Measurements from ENCODE around the gene SURF6. TPM values are rescaled to one million over a fixed set of nuclear protein-coding genes. Genes with fewer than 3 reads are reported as not detected.

Gene SURF6
- total RNA-seq, 1 experiment from 2014 or later, result 5.6 TPM

DNA sequence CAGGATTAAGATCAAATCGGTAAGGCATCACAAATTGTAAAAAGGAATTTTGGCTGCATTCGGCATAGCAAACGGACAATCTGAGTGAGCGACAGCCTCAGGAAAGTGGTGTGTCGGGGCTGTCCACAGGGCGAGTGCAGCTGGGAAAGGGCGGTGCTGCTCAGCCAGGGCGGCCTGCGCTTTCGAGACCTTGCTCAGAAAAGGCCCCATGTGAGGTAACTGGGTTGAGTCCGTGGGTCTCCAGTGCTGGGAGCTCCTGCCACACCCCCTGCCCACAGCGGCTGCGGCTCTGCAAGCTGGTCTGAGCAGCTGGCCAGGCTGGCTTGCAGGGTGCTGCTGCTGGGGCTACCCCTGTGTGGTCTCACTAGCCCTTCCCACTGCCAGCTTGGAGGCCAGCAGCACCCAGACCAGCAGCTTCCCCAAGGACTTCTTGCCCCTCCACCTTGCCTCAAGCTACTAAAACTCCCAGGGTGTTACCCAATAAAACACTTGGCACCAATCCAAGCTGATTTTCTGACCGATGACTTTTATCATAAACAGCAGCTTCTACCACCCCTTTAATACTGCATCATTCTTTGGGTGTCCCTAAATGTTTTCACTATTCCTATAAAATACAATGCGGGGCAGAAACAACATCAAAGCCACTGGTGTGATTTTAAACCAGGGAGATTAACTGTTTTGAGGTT lies 26.5 kb upstream of the SURF6 start:
- H3K36me3 ChIP-seq (ENCODE audit: insufficient read depth, low read length), result peaks cover 22% of the 10 kb centered on the region; the same call in 1 of the 2 replicates
- H3K9me3 ChIP-seq (ENCODE audit: low read length), result no peaks in the 10 kb centered on the region
- peaks cover 9% of the 10 kb centered on the region for H3K79me2 ChIP-seq (ENCODE audit: low read length)
- no peak overlapping the region for H3K4me3 ChIP-seq (ENCODE audit: low read length)
- H3K4me2 ChIP-seq (ENCODE audit: low read depth, low read length, poor library complexity, severe bottlenecking), result no peak overlapping the region
- H3K4me1 ChIP-seq (ENCODE audit: low read length), result peaks cover 9% of the 10 kb centered on the region
- peaks cover 9% of the 10 kb centered on the region; the same call in 1 of the 2 replicates for H4K20me1 ChIP-seq (ENCODE audit: insufficient read depth, low read depth, low read length)
- H3K9me2 ChIP-seq (replicated peaks; ENCODE audit: insufficient read depth, low read length), result no peaks in the 10 kb centered on the region
- no peaks in the 10 kb centered on the region for H3K27me3 ChIP-seq (ENCODE audit: low read length)
- no peak for DNase-seq
- H2AFZ ChIP-seq (ENCODE audit: low read length), result no peak overlapping the region
- no peak overlapping the region for H3K9ac ChIP-seq (ENCODE audit: low read length)
- no peak overlapping the region for H3K27ac ChIP-seq (ENCODE audit: low read length)

DNA sequence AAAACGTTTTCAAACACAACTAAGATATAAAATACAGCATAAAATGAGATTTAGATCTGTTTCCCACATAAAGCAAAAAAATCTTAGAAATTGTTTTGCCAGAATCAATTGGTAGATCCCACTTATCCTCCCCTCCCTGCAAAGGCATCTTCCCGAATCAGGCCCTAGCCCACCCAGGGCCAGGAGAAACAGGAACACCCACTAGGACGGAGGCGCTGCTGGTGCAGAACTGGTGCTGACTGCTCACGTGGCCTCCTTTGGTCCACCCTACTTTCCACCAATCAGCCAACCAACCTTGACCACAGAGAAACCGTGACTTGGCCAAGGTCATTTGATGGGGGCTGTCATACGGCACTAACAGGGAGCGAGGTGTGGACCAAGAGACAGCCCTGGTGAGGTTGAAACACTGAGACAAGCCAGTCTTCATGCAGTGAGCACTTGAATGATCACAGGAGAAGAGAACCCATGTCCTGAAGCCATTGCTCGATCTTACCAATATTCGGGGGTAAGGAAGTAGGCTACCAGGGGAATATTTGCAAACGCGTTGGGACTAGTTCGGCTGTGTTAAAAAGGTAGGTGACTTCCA lies 25.6 kb upstream of the SURF6 start:
- Histone ChIP-seq H3K9me3 (ENCODE audit: low read length) (no peaks in the 10 kb centered on the region), H3K9ac (ENCODE audit: low read length) (no peak overlapping the region), H3K9me2 (replicated peaks; ENCODE audit: insufficient read depth, low read length) (no peaks in the 10 kb centered on the region), H3K36me3 (ENCODE audit: insufficient read depth, low read length) (peaks cover 22% of the 10 kb centered on the region; the same call in 1 of the 2 replicates), H3K4me2 (ENCODE audit: low read depth, low read length, poor library complexity, severe bottlenecking) (no peak overlapping the region), H3K27ac (ENCODE audit: low read length) (no peak overlapping the region), H2AFZ (ENCODE audit: low read length) (no peak overlapping the region), H3K4me3 (ENCODE audit: low read length) (no peak overlapping the region), H3K27me3 (ENCODE audit: low read length) (no peaks in the 10 kb centered on the region), H3K4me1 (ENCODE audit: low read length) (peaks cover 14% of the 10 kb centered on the region), H3K79me2 (ENCODE audit: low read length) (peaks cover 16% of the 10 kb centered on the region), H4K20me1 (ENCODE audit: insufficient read depth, low read depth, low read length) (0 out of 2 replicates have a peak, but pooled peaks cover 2% of the 10 kb centered on the region)
- no peak for DNase-seq

DNA sequence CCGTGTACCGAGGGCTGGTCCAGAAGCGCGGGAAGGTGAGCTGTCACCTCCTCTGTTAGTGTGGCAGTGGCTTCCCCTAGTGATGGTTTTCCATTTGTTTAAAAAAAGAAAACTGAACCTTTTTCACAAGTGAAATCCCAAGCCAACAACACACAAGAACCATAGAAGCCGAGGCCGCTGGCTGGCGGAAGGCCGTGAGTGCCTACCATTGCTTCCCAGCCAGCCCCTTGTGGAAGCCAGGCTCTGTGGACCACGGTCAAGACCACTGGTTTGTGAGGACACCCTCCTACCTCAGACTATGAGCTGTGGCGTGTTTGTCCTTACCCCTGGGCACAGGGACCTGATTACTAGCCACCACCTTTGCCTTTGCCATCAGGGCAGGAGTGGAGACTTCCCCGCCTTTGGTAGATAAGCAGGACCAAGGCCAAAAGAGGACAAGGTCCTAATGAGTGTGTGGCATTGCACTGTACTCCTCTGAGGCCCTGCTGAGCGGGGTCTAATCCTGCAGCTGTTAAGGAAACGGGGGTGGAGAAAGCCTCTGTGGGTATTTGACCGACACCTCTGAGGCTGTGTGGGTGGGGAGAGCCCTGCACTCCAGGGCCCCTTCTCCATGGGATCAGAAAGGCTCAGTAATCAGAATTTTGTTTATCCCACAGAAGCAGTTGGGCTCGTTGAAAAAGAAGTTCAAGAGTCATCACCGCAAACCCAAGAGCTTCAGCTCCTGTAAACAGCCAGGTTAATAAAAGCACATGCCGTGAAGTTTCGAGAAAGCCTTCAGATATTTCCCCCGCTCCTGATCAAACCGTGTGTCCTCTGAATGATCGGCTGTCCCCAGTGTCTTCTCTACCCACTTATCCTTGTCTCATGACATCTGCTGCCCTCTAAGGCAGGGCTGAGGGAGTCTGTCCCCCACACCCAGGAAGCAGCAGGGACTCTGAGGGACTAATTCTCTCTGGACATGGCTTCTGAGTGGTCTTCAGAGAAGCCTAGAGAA lies 24.7 kb upstream of the SURF6 start:
- H2AFZ ChIP-seq (ENCODE audit: low read length), result no peak overlapping the region
- DNase-seq, result no peak
- H3K9me3 ChIP-seq (ENCODE audit: low read length), result no peaks in the 10 kb centered on the region
- no peaks in the 10 kb centered on the region for H3K27me3 ChIP-seq (ENCODE audit: low read length)
- no peak overlapping the region for H3K4me2 ChIP-seq (ENCODE audit: low read depth, low read length, poor library complexity, severe bottlenecking)
- H3K4me3 ChIP-seq (ENCODE audit: low read length), result no peak overlapping the region
- H3K9ac ChIP-seq (ENCODE audit: low read length), result no peak overlapping the region
- H3K79me2 ChIP-seq (ENCODE audit: low read length), result peaks cover 20% of the 10 kb centered on the region
- H3K36me3 ChIP-seq (ENCODE audit: insufficient read depth, low read length), result peaks cover 20% of the 10 kb centered on the region; the same call in 1 of the 2 replicates
- no peak overlapping the region for H3K27ac ChIP-seq (ENCODE audit: low read length)
- H3K9me2 ChIP-seq (replicated peaks; ENCODE audit: insufficient read depth, low read length), result no peaks in the 10 kb centered on the region
- 0 out of 2 replicates have a peak, but pooled peaks cover 2% of the 10 kb centered on the region for H4K20me1 ChIP-seq (ENCODE audit: insufficient read depth, low read depth, low read length)
- peaks cover 14% of the 10 kb centered on the region for H3K4me1 ChIP-seq (ENCODE audit: low read length)

DNA sequence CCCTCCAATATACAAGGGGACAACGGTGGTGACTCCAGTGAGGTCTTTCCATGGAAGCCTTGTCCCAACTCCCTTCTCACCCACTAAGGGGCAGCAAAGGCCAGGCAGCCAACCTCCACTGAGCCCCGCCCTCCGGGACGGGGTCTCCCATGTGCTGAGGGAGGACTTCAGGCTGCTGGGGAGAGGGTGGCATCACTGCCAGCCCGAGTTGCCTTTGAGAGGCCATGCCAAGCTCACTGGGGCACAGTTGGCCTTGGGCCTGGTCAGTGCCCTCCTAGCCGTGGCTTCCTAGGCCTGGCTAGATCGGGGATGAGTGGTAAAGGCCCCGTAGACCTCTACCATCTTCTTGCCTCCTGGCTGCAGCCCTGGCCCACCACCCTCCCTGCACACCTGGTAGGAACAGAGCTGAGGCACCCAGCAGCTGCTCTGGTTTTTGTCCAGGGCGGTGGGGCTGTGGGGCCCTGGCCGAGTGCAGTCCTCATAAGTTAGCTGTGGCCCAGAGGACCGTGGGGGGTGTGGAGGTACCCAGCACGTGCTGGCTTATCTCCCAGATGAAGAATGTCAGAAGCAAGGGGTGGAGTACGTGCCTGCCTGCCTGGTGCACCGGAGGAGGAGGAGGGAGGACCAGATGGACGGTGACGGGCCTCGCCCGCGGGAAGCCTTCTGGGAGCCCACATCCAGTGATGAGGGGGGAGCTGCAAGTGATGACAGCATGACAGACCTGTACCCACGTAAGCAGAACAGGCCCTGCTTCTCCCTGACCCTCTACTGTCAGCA lies 23.6 kb upstream of the SURF6 start:
- peaks cover 20% of the 10 kb centered on the region for H3K79me2 ChIP-seq (ENCODE audit: low read length)
- no peaks in the 10 kb centered on the region for H3K27me3 ChIP-seq (ENCODE audit: low read length)
- peaks cover 25% of the 10 kb centered on the region for H3K4me1 ChIP-seq (ENCODE audit: low read length)
- peaks cover 19% of the 10 kb centered on the region; the same call in 1 of the 2 replicates for H3K36me3 ChIP-seq (ENCODE audit: insufficient read depth, low read length)
- no peak overlapping the region for H2AFZ ChIP-seq (ENCODE audit: low read length)
- H3K9me2 ChIP-seq (replicated peaks; ENCODE audit: insufficient read depth, low read length), result no peaks in the 10 kb centered on the region
- DNase-seq, result no peak
- no peak overlapping the region for H3K9ac ChIP-seq (ENCODE audit: low read length)
- H3K27ac ChIP-seq (ENCODE audit: low read length), result no peak overlapping the region
- no peak overlapping the region for H3K4me3 ChIP-seq (ENCODE audit: low read length)
- H4K20me1 ChIP-seq (ENCODE audit: insufficient read depth, low read depth, low read length), result 0 out of 2 replicates have a peak, but pooled peaks cover 2% of the 10 kb centered on the region
- H3K9me3 ChIP-seq (ENCODE audit: low read length), result no peaks in the 10 kb centered on the region
- no peak overlapping the region for H3K4me2 ChIP-seq (ENCODE audit: low read depth, low read length, poor library complexity, severe bottlenecking)

DNA sequence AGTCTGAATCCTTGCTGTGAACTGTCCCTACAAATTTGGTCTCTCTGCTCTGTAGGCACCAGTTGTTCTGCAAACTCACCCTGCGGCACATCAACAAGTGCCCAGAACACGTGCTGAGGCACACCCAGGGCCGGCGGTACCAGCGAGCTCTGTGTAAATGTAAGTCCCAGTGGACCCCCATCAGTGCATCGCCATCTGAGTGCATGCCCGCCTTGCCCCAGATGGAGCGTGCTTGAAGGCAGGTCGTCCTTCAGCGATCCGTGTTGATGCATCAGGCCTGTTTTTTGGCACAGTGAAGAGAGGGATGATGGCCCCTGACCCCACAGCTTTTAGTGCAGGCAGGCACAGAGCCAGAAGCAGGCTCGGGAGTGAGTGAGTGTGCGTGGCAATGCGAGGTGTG lies 21.7 kb upstream of the SURF6 start:
- Histone ChIP-seq H3K27ac (ENCODE audit: low read length) (no peak overlapping the region), H3K9ac (ENCODE audit: low read length) (peak overlapping the region; percentile 87), H3K9me3 (ENCODE audit: low read length) (no peaks in the 10 kb centered on the region), H3K4me3 (ENCODE audit: low read length) (peak overlapping the region; percentile 93), H3K9me2 (replicated peaks; ENCODE audit: insufficient read depth, low read length) (no peaks in the 10 kb centered on the region), H3K79me2 (ENCODE audit: low read length) (peaks cover 20% of the 10 kb centered on the region), H4K20me1 (ENCODE audit: insufficient read depth, low read depth, low read length) (0 out of 2 replicates have a peak, but pooled peaks cover under 1% of the 10 kb centered on the region), H3K36me3 (ENCODE audit: insufficient read depth, low read length) (peaks cover 10% of the 10 kb centered on the region; the same call in 1 of the 2 replicates), H3K27me3 (ENCODE audit: low read length) (no peaks in the 10 kb centered on the region), H3K4me2 (ENCODE audit: low read depth, low read length, poor library complexity, severe bottlenecking) (peak overlapping the region; percentile 82), H2AFZ (ENCODE audit: low read length) (no peak overlapping the region), H3K4me1 (ENCODE audit: low read length) (peaks cover 40% of the 10 kb centered on the region)
- no peak for DNase-seq

DNA sequence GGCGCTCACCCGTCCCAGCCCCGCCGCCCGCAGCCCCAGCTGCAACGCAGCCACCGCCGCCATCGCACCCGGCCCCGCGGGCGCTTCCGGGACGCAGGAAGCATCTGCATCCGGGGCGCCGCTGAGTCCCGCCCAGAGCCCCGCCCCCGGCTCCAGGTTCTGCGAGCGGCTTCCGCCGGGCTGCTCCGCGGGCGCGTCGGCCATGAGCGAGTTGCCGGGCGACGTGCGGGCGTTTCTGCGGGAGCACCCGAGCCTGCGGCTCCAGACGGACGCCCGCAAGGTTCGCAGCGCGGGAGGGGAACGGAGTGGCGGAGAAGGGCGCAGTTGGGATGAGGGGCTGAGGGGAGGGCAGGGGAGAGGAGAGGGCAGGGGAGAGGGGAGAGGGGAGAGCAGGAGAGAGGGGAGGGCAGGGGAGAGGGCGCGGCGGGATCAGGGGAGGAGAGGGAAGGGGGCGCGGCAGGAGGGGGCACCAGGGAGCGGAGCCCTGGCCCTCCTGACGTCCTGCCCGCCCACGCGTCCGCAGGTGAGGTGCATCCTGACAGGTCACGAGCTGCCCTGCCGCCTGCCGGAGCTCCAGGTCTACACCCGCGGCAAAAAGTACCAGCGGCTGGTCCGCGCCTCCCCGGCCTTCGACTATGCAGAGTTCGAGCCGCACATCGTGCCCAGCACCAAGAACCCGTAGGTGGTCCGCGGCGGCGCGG lies 20.6 kb upstream of the SURF6 start, which contains the start of the genes SURF1 and SURF2:
TSS of gene SURF1 (minus strand) at position 97 of the 701 bp plus-strand sequence. CDS start at position 63, 34 bp downstream.
TSS of gene SURF2 (plus strand) at position 160 of the 701 bp plus-strand sequence. CDS start at position 203, 43 bp downstream.
- peak; percentile 96 for DNase-seq
- peaks cover 12% of the 10 kb centered on the region for H3K36me3 ChIP-seq (ENCODE audit: insufficient read depth, low read length)
- H4K20me1 ChIP-seq (ENCODE audit: insufficient read depth, low read depth, low read length), result 0 out of 2 replicates have a peak, but pooled peaks cover 3% of the 10 kb centered on the region
- peak within 1 kb of the TSS; percentile 93 for H3K4me3 ChIP-seq (ENCODE audit: low read length)
- peaks cover 42% of the 10 kb centered on the region for H3K4me1 ChIP-seq (ENCODE audit: low read length)
- H3K9me3 ChIP-seq (ENCODE audit: low read length), result no peaks in the 10 kb centered on the region
- H3K79me2 ChIP-seq (ENCODE audit: low read length), result peaks cover 20% of the 10 kb centered on the region
- peak within 1 kb of the TSS; percentile 90 for H3K4me2 ChIP-seq (ENCODE audit: low read depth, low read length, poor library complexity, severe bottlenecking)
- H3K27ac ChIP-seq (ENCODE audit: low read length), result no peak within 1 kb of the TSS
- H2AFZ ChIP-seq (ENCODE audit: low read length), result peak within 1 kb of the TSS; percentile 39; the same call in 1 of the 2 replicates
- H3K27me3 ChIP-seq (ENCODE audit: low read length), result no peaks in the 10 kb centered on the region
- H3K9me2 ChIP-seq (replicated peaks; ENCODE audit: insufficient read depth, low read length), result no peaks in the 10 kb centered on the region
- H3K9ac ChIP-seq (ENCODE audit: low read length), result peak within 1 kb of the TSS; percentile 89

DNA sequence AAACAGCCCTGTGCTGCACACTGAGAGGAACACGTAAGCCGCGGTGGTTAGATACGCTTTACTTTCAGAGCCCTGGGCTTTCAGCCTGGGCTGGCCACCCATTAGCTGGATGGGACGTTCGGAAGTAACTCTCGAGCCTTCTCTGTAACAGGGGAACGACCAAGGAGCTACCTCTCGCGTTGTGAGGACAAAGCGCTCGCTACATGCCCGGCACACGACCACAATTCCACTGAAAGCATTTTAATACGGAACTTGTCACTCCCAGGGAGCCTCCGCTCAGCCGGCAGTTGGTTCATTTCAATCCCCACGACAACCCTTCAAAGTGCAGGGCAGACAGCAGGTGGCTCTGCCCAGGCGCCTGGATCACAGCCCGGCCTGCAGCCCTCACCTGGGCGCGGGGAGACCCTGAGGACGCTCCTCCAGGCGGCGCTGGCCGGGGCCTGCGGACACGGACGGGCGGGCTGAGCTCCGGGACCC lies 19.9 kb upstream of the SURF6 start:
- peak; percentile 55 for DNase-seq
- Histone ChIP-seq H3K27ac (ENCODE audit: low read length) (no peak overlapping the region), H3K4me1 (ENCODE audit: low read length) (peaks cover 44% of the 10 kb centered on the region), H2AFZ (ENCODE audit: low read length) (no peak overlapping the region), H3K9me2 (replicated peaks; ENCODE audit: insufficient read depth, low read length) (no peaks in the 10 kb centered on the region), H3K9me3 (ENCODE audit: low read length) (no peaks in the 10 kb centered on the region), H3K4me2 (ENCODE audit: low read depth, low read length, poor library complexity, severe bottlenecking) (peak overlapping the region; percentile 90), H3K4me3 (ENCODE audit: low read length) (peak overlapping the region; percentile 93), H3K36me3 (ENCODE audit: insufficient read depth, low read length) (peaks cover 16% of the 10 kb centered on the region), H3K79me2 (ENCODE audit: low read length) (peaks cover 20% of the 10 kb centered on the region), H4K20me1 (ENCODE audit: insufficient read depth, low read depth, low read length) (0 out of 2 replicates have a peak, but pooled peaks cover 3% of the 10 kb centered on the region), H3K27me3 (ENCODE audit: low read length) (no peaks in the 10 kb centered on the region), H3K9ac (ENCODE audit: low read length) (peak overlapping the region; percentile 89)
